ENCODE measurements around the gene PRSS27.

PRSS27 gene

GRCh38 chr16:2708290-2708639 lies 11.8 kb downstream of the PRSS27 start:
- H3K4me3 Mint-ChIP-seq = no peak overlapping the region
- DNase-seq = no peak
- no peak overlapping the region for H3K27ac Mint-ChIP-seq
- H3K36me3 Mint-ChIP-seq (ENCODE audit: low read depth) = peaks cover 5% of the 10 kb centered on the region
- TF ChIP-seq, protein P1, sequence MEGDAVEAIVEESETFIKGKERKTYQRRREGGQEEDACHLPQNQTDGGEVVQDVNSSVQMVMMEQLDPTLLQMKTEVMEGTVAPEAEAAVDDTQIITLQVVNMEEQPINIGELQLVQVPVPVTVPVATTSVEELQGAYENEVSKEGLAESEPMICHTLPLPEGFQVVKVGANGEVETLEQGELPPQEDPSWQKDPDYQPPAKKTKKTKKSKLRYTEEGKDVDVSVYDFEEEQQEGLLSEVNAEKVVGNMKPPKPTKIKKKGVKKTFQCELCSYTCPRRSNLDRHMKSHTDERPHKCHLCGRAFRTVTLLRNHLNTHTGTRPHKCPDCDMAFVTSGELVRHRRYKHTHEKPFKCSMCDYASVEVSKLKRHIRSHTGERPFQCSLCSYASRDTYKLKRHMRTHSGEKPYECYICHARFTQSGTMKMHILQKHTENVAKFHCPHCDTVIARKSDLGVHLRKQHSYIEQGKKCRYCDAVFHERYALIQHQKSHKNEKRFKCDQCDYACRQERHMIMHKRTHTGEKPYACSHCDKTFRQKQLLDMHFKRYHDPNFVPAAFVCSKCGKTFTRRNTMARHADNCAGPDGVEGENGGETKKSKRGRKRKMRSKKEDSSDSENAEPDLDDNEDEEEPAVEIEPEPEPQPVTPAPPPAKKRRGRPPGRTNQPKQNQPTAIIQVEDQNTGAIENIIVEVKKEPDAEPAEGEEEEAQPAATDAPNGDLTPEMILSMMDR (IDR thresholded peaks at IDR 0.05) = no peak
- H3K27me3 Mint-ChIP-seq (ENCODE audit: low read depth, poor library complexity) = peaks cover 4% of the 10 kb centered on the region
- no peaks in the 10 kb centered on the region for H3K9me3 Mint-ChIP-seq
- no peaks in the 10 kb centered on the region for H3K4me1 Mint-ChIP-seq

- H3K9me3 Mint-ChIP-seq = no peaks in the 10 kb centered on the region
- H3K27me3 Mint-ChIP-seq (ENCODE audit: low read depth, poor library complexity) = no peaks in the 10 kb centered on the region
- no peaks in the 10 kb centered on the region for H3K4me1 Mint-ChIP-seq
- H3K4me3 Mint-ChIP-seq = no peak overlapping the region
- no peak overlapping the region for H3K27ac Mint-ChIP-seq
- peaks cover 5% of the 10 kb centered on the region for H3K36me3 Mint-ChIP-seq (ENCODE audit: low read depth)
- no peak for DNase-seq
- TF ChIP-seq, protein P1 (IDR thresholded peaks at IDR 0.05) = no peak
These were observed 12.4 kb downstream of the PRSS27 start for GRCh38 chr16:2707368-2708289.

- no peaks in the 10 kb centered on the region for H3K27me3 Mint-ChIP-seq (ENCODE audit: low read depth, poor library complexity)
- H3K4me1 Mint-ChIP-seq = no peaks in the 10 kb centered on the region
- no peak overlapping the region for H3K4me3 Mint-ChIP-seq
- H3K27ac Mint-ChIP-seq = no peak overlapping the region
- peaks cover 5% of the 10 kb centered on the region for H3K36me3 Mint-ChIP-seq (ENCODE audit: low read depth)
- TF ChIP-seq, protein P1 (IDR thresholded peaks at IDR 0.05) = no peak
- no peaks in the 10 kb centered on the region for H3K9me3 Mint-ChIP-seq
- no peak for DNase-seq
These were observed 13.3 kb downstream of the PRSS27 start for GRCh38 chr16:2706611-2707311.

DNA sequence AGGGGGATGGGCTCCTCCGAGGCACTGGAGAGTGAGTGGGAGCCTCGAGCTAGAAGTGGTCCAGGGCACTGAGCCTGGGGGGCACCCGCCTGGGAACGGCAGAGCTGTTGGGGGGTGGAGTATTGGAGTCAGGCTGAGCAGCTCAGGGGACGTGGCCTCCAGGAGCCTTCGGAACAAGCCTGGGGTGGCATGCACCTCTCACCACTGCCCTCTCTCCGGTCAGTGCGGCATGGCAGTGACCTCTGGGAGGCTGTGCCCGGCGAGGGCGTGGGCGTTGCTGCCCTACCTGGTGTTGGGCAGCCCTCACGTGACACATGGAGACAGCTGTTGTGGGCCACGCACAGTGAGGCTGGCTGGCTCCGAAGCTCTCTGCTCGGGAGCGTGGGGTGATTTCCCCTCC lies 13.9 kb downstream of the PRSS27 start:
- H3K36me3 Mint-ChIP-seq (ENCODE audit: low read depth) = peaks cover 5% of the 10 kb centered on the region
- H3K4me3 Mint-ChIP-seq = no peak overlapping the region
- no peaks in the 10 kb centered on the region for H3K27me3 Mint-ChIP-seq (ENCODE audit: low read depth, poor library complexity)
- H3K27ac Mint-ChIP-seq = peak overlapping the region; percentile 45
- no peak for DNase-seq
- no peaks in the 10 kb centered on the region for H3K4me1 Mint-ChIP-seq
- TF ChIP-seq, protein P1 (IDR thresholded peaks at IDR 0.05) = no peak
- no peaks in the 10 kb centered on the region for H3K9me3 Mint-ChIP-seq

DNA sequence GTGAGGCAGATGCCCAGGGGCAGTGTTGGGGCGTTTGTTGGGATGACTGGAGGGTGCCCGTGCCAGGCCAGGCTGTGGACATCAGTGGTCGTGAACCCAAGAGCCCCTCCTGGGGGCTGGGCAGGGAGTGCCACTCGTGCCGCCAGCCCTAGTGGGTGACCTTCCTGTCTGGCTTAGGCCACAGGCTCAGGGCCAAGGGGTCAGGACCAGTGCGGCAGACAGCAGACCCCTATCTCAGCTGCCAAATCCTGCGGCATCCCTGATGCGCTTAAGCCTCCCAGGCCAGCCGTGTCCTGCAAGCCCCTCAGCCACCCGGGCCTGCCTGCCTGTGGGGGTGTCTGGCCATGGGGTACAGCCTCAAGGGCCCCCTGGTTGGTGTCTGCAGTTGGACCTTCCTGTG lies 14.7 kb downstream of the PRSS27 start:
- no peak overlapping the region for H3K4me3 Mint-ChIP-seq
- H3K27me3 Mint-ChIP-seq (ENCODE audit: low read depth, poor library complexity) = no peaks in the 10 kb centered on the region
- TF ChIP-seq, protein P1 (IDR thresholded peaks at IDR 0.05) = no peak
- H3K36me3 Mint-ChIP-seq (ENCODE audit: low read depth) = peaks cover 5% of the 10 kb centered on the region
- H3K4me1 Mint-ChIP-seq = no peaks in the 10 kb centered on the region
- H3K9me3 Mint-ChIP-seq = no peaks in the 10 kb centered on the region
- H3K27ac Mint-ChIP-seq = no peak overlapping the region
- no peak for DNase-seq
